GM23338 (cell line): ENCODE data around the gene CACNA1D. TPM values are rescaled to one million over a fixed set of nuclear protein-coding genes. Genes with fewer than 3 reads are reported as not detected.
A peak's percentile ranks its signal among the peaks of the same experiment; 100 is the strongest.

Experiments used
- ATAC-seq: fragments of 200-7000 bp; cut with Tn5 transposase; 3 replicates; pipeline ENCODE4 v1.9.1; 2020
- DNase-seq: peaks from one replicate; pipeline ENCODE4 v3.0.0-alpha.2; 2015; ENCODE audit warnings: low spot score
- H2AFZ ChIP-seq: fragments of 200-600 bp; sonication (generic); 2 replicates; pipeline ENCODE4 v1.8.0; 2016; ENCODE audit warnings: antibody characterized with exemption, mild to moderate bottlenecking, moderate library complexity
- H3F3A ChIP-seq: fragments of 200-600 bp; sonication (generic); replicated peaks from 2 replicates; pipeline ENCODE4 v1.8.0; 2017; ENCODE audit warnings: antibody characterized with exemption, mixed run types, low read depth
- H3K27ac ChIP-seq: fragments of 200-600 bp; sonication (generic); 2 replicates; pipeline ENCODE4 v1.6.1; 2016; ENCODE audit warnings: low read depth
- H3K27me3 ChIP-seq: fragments of 200-600 bp; sonication (generic); 2 replicates; pipeline ENCODE4 v1.8.0; 2016; ENCODE audit warnings: mild to moderate bottlenecking, mixed run types, moderate library complexity; ENCODE audit not compliant: insufficient read depth
- H3K36me3 ChIP-seq: fragments of 200-600 bp; sonication (generic); 2 replicates; pipeline ENCODE4 v1.8.0; 2016; ENCODE audit warnings: mild to moderate bottlenecking; ENCODE audit not compliant: insufficient read depth
- H3K4me1 ChIP-seq: fragments of 200-600 bp; sonication (generic); 2 replicates; pipeline ENCODE4 v1.8.0; 2016; ENCODE audit warnings: mild to moderate bottlenecking, moderate library complexity; ENCODE audit not compliant: insufficient read depth
- H3K4me2 ChIP-seq: fragments of 200-600 bp; sonication (generic); 2 replicates; pipeline ENCODE4 v1.7.1; 2017; ENCODE audit warnings: mixed run types
- H3K4me3 ChIP-seq: fragments of 200-600 bp; sonication (generic); 2 replicates; pipeline ENCODE4 v1.6.1; 2016; ENCODE audit warnings: mixed run types
- H3K79me2 ChIP-seq: fragments of 200-600 bp; sonication (generic); replicated peaks from 2 replicates; pipeline ENCODE4 v1.8.0; 2017; ENCODE audit warnings: mild to moderate bottlenecking; ENCODE audit not compliant: insufficient read depth
- H3K9me2 ChIP-seq: fragments of 200-600 bp; sonication (generic); 2 replicates; pipeline ENCODE4 v1.8.0; 2017; ENCODE audit not compliant: insufficient read depth
- H4K20me1 ChIP-seq: fragments of 200-600 bp; sonication (generic); replicated peaks from 2 replicates; pipeline ENCODE4 v1.8.0; 2017; ENCODE audit warnings: mild to moderate bottlenecking; ENCODE audit not compliant: insufficient read depth
- H3K27ac Mint-ChIP-seq: 2 replicates; pipeline ENCODE4 v1.8.0; 2020; ENCODE audit warnings: inconsistent platforms, mild to moderate bottlenecking, moderate library complexity, mixed read lengths
- H3K27me3 Mint-ChIP-seq: 3 replicates; pipeline ENCODE4 v1.8.0; 2022; ENCODE audit warnings: low read depth, mild to moderate bottlenecking, moderate library complexity, mixed read lengths, inconsistent platforms; ENCODE audit not compliant: insufficient read depth, poor library complexity
- H3K36me3 Mint-ChIP-seq: 3 replicates; pipeline ENCODE4 v1.8.0; 2021; ENCODE audit warnings: low read depth, mild to moderate bottlenecking, inconsistent platforms, moderate library complexity, mixed read lengths
- H3K4me1 Mint-ChIP-seq: 3 replicates; pipeline ENCODE4 v1.8.0; 2020; ENCODE audit warnings: mild to moderate bottlenecking, inconsistent platforms, mixed read lengths
- H3K4me3 Mint-ChIP-seq: 3 replicates; pipeline ENCODE4 v1.8.0; 2021; ENCODE audit warnings: moderate library complexity, mild to moderate bottlenecking, inconsistent platforms, mixed read lengths
- H3K9me3 Mint-ChIP-seq: 3 replicates; pipeline ENCODE4 v1.8.0; 2020; ENCODE audit warnings: moderate library complexity, mild to moderate bottlenecking, inconsistent platforms, mixed read lengths
- CREB1 ChIP-seq: fragments of 250-450 bp; sonication (Bioruptor Pico); IDR thresholded peaks from 2 replicates; pipeline ENCODE4 v1.5.0; 2020; ENCODE audit warnings: low read depth, mild to moderate bottlenecking, moderate library complexity
- CTCF ChIP-seq, 2 experiments: fragments of 200-600 bp in 1 of 2; sonication (generic) in 1 of 2; conservative IDR thresholded peaks; 2 replicates each; pipeline versions ENCODE4 v1.5.1 to v1.6.1; 2016 to 2017; ENCODE audit warnings: antibody characterized with exemption in 2 of 2, low read depth in 2 of 2, mild to moderate bottlenecking in 2 of 2, moderate library complexity in 1 of 2
- EZH2 ChIP-seq: fragments of 200-600 bp; sonication (generic); IDR thresholded peaks from one replicate; pipeline ENCODE4 v1.8.0; 2017; ENCODE audit warnings: antibody characterized with exemption, mild to moderate bottlenecking, low read depth; ENCODE audit not compliant: unreplicated experiment
- POLR2AphosphoS5 ChIP-seq: IDR thresholded peaks from 2 replicates; pipeline ENCODE4 v1.6.1; 2016; ENCODE audit warnings: antibody characterized with exemption, low read depth
- REST ChIP-seq: IDR thresholded peaks from one replicate; pipeline ENCODE4 v1.6.1; 2018; ENCODE audit warnings: antibody characterized with exemption; ENCODE audit not compliant: unreplicated experiment
- ZNF114 ChIP-seq: fragments of 250-450 bp; sonication (Bioruptor Pico); IDR thresholded peaks from 2 replicates; pipeline ENCODE4 v1.5.0; 2020; ENCODE audit warnings: mild to moderate bottlenecking, moderate library complexity
- ZNF331 ChIP-seq: fragments of 250-450 bp; sonication (Bioruptor Pico); IDR thresholded peaks from 2 replicates; pipeline ENCODE4 v1.5.0; 2020; ENCODE audit warnings: low read depth, mild to moderate bottlenecking, moderate library complexity
- polyA plus RNA-seq: library from polyadenylated mRNA; unstranded; fragments of >200 nt; fragmentation: Nextera tagmentation; extraction: Ambion mirVana; gene quantifications from 2 replicates; pipeline ENCODE4 v1.2.1, GENCODE V29; 2016
- total RNA-seq: library from RNA; depleted of rRNA; stranded (reverse); fragments of >200 nt; shearing (Covaris generic); gene quantifications from 2 replicates; pipeline ENCODE4 v1.2.3, GENCODE V29; 2014

Gene CACNA1D
- total and polyA plus RNA-seq, 2 experiments from 2014 or later = 1.7 to 1.8 TPM

GRCh38 chr3:53812434-53812833 lies 318.0 kb downstream of the CACNA1D start:
- H3K27me3 Mint-ChIP-seq = peaks cover 4% of the 10 kb centered on the region
- Histone ChIP-seq H4K20me1 (no peaks in the 10 kb centered on the region), H3F3A (no peaks in the 10 kb centered on the region), H3K4me1 (no peaks in the 10 kb centered on the region), H3K4me2 (no peak overlapping the region), H3K4me3 (no peak overlapping the region), H3K36me3 (no peaks in the 10 kb centered on the region), H2AFZ (no peak overlapping the region), H3K79me2 (no peaks in the 10 kb centered on the region), H3K27ac (no peak overlapping the region), H3K9me2 (no peaks in the 10 kb centered on the region), H3K27me3 (no peaks in the 10 kb centered on the region)
- ATAC-seq (peak; percentile 79), DNase-seq (peak; percentile 63)
- TF ChIP-seq ZNF114 (CRISPR knock-in tag) (no peak), POLR2AphosphoS5 (no peak), ZNF331 (CRISPR knock-in tag) (no peak), CTCF (conservative IDR thresholded peaks at IDR 0.05; ENCODE audit: low read depth in 2 of 2) (peak in 1 of 2 experiments; percentile 45; a peak in 3 of 4 replicates)
- H3K9me3 Mint-ChIP-seq = no peaks in the 10 kb centered on the region
- no peaks in the 10 kb centered on the region for H3K36me3 Mint-ChIP-seq
- no peak overlapping the region for H3K4me3 Mint-ChIP-seq
- H3K27ac Mint-ChIP-seq = no peak overlapping the region
- no peaks in the 10 kb centered on the region for H3K4me1 Mint-ChIP-seq

GRCh38 chr3:53813229-53813628 lies 318.8 kb downstream of the CACNA1D start:
- H3K9me3 Mint-ChIP-seq = no peaks in the 10 kb centered on the region
- H3K27me3 Mint-ChIP-seq = peaks cover 2% of the 10 kb centered on the region
- H3K27ac ChIP-seq = no peak overlapping the region
- no peak overlapping the region for H2AFZ ChIP-seq
- H3K4me1 ChIP-seq = no peaks in the 10 kb centered on the region
- no peaks in the 10 kb centered on the region for H3K9me2 ChIP-seq
- H3K4me3 Mint-ChIP-seq = no peak overlapping the region
- H3K79me2 ChIP-seq = no peaks in the 10 kb centered on the region
- no peaks in the 10 kb centered on the region for H3F3A ChIP-seq
- DNase-seq (no peak), ATAC-seq (no peak)
- no peak overlapping the region for H3K4me2 ChIP-seq
- no peaks in the 10 kb centered on the region for H3K36me3 ChIP-seq
- no peak overlapping the region for H3K27ac Mint-ChIP-seq
- H3K4me1 Mint-ChIP-seq = no peaks in the 10 kb centered on the region
- no peak for TF ChIP-seq EZH2
- peak in 1 of 2 experiments; percentile 28; a peak in 2 of 4 replicates for TF ChIP-seq CTCF (conservative IDR thresholded peaks at IDR 0.05; ENCODE audit: low read depth in 2 of 2)
- no peaks in the 10 kb centered on the region for H4K20me1 ChIP-seq
- no peak overlapping the region for H3K4me3 ChIP-seq
- H3K36me3 Mint-ChIP-seq = 0 out of 3 replicates have a peak, but pooled peaks cover 4% of the 10 kb centered on the region
- H3K27me3 ChIP-seq = no peaks in the 10 kb centered on the region

GRCh38 chr3:53813876-53814275 lies 319.5 kb downstream of the CACNA1D start:
- no peaks in the 10 kb centered on the region for H3K9me2 ChIP-seq
- Mint-ChIP-seq H3K9me3 (no peaks in the 10 kb centered on the region), H3K27me3 (peaks cover 2% of the 10 kb centered on the region), H3K4me1 (no peaks in the 10 kb centered on the region), H3K4me3 (no peak overlapping the region), H3K27ac (no peak overlapping the region), H3K36me3 (0 out of 3 replicates have a peak, but pooled peaks cover 7% of the 10 kb centered on the region)
- no peaks in the 10 kb centered on the region for H3K36me3 ChIP-seq
- H3K4me3 ChIP-seq = no peak overlapping the region
- no peak overlapping the region for H3K27ac ChIP-seq
- DNase-seq (no peak), ATAC-seq (no peak)
- no peaks in the 10 kb centered on the region for H3K27me3 ChIP-seq
- no peaks in the 10 kb centered on the region for H4K20me1 ChIP-seq
- no peak overlapping the region for H2AFZ ChIP-seq
- no peak overlapping the region for H3K4me2 ChIP-seq
- H3F3A ChIP-seq = no peaks in the 10 kb centered on the region
- H3K4me1 ChIP-seq = no peaks in the 10 kb centered on the region
- H3K79me2 ChIP-seq = no peaks in the 10 kb centered on the region
- TF ChIP-seq CREB1 (CRISPR knock-in tag) (no peak), ZNF331 (CRISPR knock-in tag) (no peak), CTCF (conservative IDR thresholded peaks at IDR 0.05; ENCODE audit: low read depth in 2 of 2) (no peak), REST (no peak)
